Measurements from ENCODE around the gene BIRC6.

BIRC6 gene

DNA sequence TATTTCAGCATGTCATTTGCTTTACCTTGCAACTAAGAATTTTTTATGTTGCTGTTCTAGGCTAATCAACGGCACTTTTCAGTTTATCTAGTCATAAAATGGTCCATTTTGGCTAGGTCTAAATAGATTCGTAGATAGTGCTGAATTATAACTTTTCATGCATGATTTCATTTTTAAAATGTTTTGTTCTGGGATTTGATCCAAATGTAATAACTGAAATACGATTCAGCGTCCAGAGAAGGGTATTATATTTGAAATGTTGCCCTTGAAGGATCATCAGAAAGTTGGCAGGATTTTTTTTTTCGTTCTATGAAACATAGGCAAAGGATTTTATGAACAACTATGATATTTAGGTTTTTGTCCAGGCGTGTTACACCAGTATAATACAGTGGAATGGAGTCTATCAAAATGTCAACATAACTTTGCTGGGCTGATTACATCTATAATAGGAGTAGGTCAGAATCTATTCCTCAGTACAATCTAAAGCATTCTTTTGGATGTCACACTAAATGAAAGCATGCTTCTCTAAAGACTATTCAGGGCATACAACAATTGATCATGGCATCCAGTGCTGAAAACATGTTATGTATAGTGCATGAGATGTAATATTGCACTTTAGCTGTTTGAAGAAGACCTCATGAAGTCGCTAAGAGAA lies 295.9 kb downstream of the BIRC6 start:
- H3K27ac ChIP-seq (ENCODE audit: low read depth, low read length, poor library complexity, severe bottlenecking) = no peak overlapping the region
- H3F3A ChIP-seq (ENCODE audit: insufficient read depth, low read length) = no peaks in the 10 kb centered on the region
- no peak for TF ChIP-seq EZH2 (IDR thresholded peaks at IDR 0.05; ENCODE audit: borderline replicate concordance, low read length)
- TF ChIP-seq, protein P1, sequence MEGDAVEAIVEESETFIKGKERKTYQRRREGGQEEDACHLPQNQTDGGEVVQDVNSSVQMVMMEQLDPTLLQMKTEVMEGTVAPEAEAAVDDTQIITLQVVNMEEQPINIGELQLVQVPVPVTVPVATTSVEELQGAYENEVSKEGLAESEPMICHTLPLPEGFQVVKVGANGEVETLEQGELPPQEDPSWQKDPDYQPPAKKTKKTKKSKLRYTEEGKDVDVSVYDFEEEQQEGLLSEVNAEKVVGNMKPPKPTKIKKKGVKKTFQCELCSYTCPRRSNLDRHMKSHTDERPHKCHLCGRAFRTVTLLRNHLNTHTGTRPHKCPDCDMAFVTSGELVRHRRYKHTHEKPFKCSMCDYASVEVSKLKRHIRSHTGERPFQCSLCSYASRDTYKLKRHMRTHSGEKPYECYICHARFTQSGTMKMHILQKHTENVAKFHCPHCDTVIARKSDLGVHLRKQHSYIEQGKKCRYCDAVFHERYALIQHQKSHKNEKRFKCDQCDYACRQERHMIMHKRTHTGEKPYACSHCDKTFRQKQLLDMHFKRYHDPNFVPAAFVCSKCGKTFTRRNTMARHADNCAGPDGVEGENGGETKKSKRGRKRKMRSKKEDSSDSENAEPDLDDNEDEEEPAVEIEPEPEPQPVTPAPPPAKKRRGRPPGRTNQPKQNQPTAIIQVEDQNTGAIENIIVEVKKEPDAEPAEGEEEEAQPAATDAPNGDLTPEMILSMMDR (IDR thresholded peaks at IDR 0.05; ENCODE audit: low read length) = no peak
- no peaks in the 10 kb centered on the region for H3K79me2 ChIP-seq (ENCODE audit: insufficient read depth, low read length)
- no peaks in the 10 kb centered on the region for H3K27me3 ChIP-seq (ENCODE audit: insufficient read depth, low read length)
- no peak overlapping the region for H3K4me3 ChIP-seq (ENCODE audit: low read depth, low read length, poor library complexity, severe bottlenecking)
- H3K9me3 ChIP-seq (ENCODE audit: low read length) = no peaks in the 10 kb centered on the region
- H4K20me1 ChIP-seq (ENCODE audit: insufficient read depth, low read length) = no peaks in the 10 kb centered on the region
- no peaks in the 10 kb centered on the region for H3K4me1 ChIP-seq (ENCODE audit: insufficient read depth, low read length, severe bottlenecking)
- H3K4me2 ChIP-seq (ENCODE audit: low read length) = no peak overlapping the region
- no peak overlapping the region for H3K9ac ChIP-seq (ENCODE audit: low read length)
- H3K9me2 ChIP-seq (ENCODE audit: low read depth, low read length) = no peaks in the 10 kb centered on the region
- peaks cover 40% of the 10 kb centered on the region for H3K36me3 ChIP-seq (ENCODE audit: insufficient read depth, low read length)
- H2AFZ ChIP-seq (ENCODE audit: low read length) = no peak overlapping the region

- no peak overlapping the region for H3K4me2 ChIP-seq (ENCODE audit: low read length)
- no peak overlapping the region for H3K9ac ChIP-seq (ENCODE audit: low read length)
- H3K9me3 ChIP-seq (ENCODE audit: low read length) = no peaks in the 10 kb centered on the region
- H3K27ac ChIP-seq (ENCODE audit: low read depth, low read length, poor library complexity, severe bottlenecking) = no peak overlapping the region
- TF ChIP-seq, protein P1 (IDR thresholded peaks at IDR 0.05; ENCODE audit: low read length) = no peak
- no peak for TF ChIP-seq EZH2 (IDR thresholded peaks at IDR 0.05; ENCODE audit: borderline replicate concordance, low read length)
- no peaks in the 10 kb centered on the region for H3K79me2 ChIP-seq (ENCODE audit: insufficient read depth, low read length)
- H4K20me1 ChIP-seq (ENCODE audit: insufficient read depth, low read length) = no peaks in the 10 kb centered on the region
- H2AFZ ChIP-seq (ENCODE audit: low read length) = no peak overlapping the region
- no peaks in the 10 kb centered on the region for H3K9me2 ChIP-seq (ENCODE audit: low read depth, low read length)
- H3F3A ChIP-seq (ENCODE audit: insufficient read depth, low read length) = no peaks in the 10 kb centered on the region
- no peaks in the 10 kb centered on the region for H3K4me1 ChIP-seq (ENCODE audit: insufficient read depth, low read length, severe bottlenecking)
- peaks cover 38% of the 10 kb centered on the region for H3K36me3 ChIP-seq (ENCODE audit: insufficient read depth, low read length)
- H3K27me3 ChIP-seq (ENCODE audit: insufficient read depth, low read length) = no peaks in the 10 kb centered on the region
- no peak overlapping the region for H3K4me3 ChIP-seq (ENCODE audit: low read depth, low read length, poor library complexity, severe bottlenecking)
These were observed 299.2 kb downstream of the BIRC6 start for GRCh38 chr2:32656069-32656468.

- Histone ChIP-seq H3K27me3 (ENCODE audit: insufficient read depth, low read length) (no peaks in the 10 kb centered on the region), H4K20me1 (ENCODE audit: insufficient read depth, low read length) (no peaks in the 10 kb centered on the region), H3K4me2 (ENCODE audit: low read length) (no peak overlapping the region), H3K79me2 (ENCODE audit: insufficient read depth, low read length) (no peaks in the 10 kb centered on the region), H3K9ac (ENCODE audit: low read length) (no peak overlapping the region), H3K4me1 (ENCODE audit: insufficient read depth, low read length, severe bottlenecking) (no peaks in the 10 kb centered on the region), H3K4me3 (ENCODE audit: low read depth, low read length, poor library complexity, severe bottlenecking) (no peak overlapping the region), H3F3A (ENCODE audit: insufficient read depth, low read length) (no peaks in the 10 kb centered on the region), H3K9me3 (ENCODE audit: low read length) (no peaks in the 10 kb centered on the region), H3K27ac (ENCODE audit: low read depth, low read length, poor library complexity, severe bottlenecking) (no peak overlapping the region), H2AFZ (ENCODE audit: low read length) (no peak overlapping the region), H3K36me3 (ENCODE audit: insufficient read depth, low read length) (peaks cover 27% of the 10 kb centered on the region), H3K9me2 (ENCODE audit: low read depth, low read length) (no peaks in the 10 kb centered on the region)
- TF ChIP-seq, protein P1 (IDR thresholded peaks at IDR 0.05; ENCODE audit: low read length) = no peak
- no peak for TF ChIP-seq EZH2 (IDR thresholded peaks at IDR 0.05; ENCODE audit: borderline replicate concordance, low read length)
These were observed 307.0 kb downstream of the BIRC6 start for GRCh38 chr2:32663864-32664263.

All from OCI-LY1 (cell line).